CD4-positive, alpha-beta T cell treated with Interleukin-21 for 1 hour (primary cell): Measurements from ENCODE around the gene TMEM171.
A peak's percentile ranks its signal among the peaks of the same experiment; 100 is the strongest.

Experiments used
- DNase-seq: peaks from one replicate; pipeline ENCODE4 v3.0.0-alpha.2; 2020

Gene TMEM171

DNA sequence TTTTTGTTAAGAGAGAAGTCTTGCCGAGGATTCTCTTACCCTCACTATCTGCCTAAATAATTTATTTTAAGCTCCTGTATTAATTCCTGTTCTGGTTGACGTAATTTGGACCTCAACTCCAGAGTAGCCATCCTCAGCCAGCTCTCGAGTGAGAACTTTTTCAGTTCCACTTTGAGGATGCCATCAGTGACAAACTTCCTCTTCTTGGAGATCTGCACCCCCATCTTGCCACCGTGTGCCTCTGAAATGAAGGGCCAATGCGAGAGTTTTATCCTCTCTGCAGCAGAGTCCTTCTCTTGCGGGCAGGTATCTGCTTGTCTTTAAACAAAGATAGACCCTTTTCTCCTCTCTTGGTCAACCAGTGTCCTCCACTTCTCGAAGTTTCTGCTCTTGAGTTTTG lies 33.1 kb downstream of the TMEM171 start:
- DNase-seq = no peak

DNA sequence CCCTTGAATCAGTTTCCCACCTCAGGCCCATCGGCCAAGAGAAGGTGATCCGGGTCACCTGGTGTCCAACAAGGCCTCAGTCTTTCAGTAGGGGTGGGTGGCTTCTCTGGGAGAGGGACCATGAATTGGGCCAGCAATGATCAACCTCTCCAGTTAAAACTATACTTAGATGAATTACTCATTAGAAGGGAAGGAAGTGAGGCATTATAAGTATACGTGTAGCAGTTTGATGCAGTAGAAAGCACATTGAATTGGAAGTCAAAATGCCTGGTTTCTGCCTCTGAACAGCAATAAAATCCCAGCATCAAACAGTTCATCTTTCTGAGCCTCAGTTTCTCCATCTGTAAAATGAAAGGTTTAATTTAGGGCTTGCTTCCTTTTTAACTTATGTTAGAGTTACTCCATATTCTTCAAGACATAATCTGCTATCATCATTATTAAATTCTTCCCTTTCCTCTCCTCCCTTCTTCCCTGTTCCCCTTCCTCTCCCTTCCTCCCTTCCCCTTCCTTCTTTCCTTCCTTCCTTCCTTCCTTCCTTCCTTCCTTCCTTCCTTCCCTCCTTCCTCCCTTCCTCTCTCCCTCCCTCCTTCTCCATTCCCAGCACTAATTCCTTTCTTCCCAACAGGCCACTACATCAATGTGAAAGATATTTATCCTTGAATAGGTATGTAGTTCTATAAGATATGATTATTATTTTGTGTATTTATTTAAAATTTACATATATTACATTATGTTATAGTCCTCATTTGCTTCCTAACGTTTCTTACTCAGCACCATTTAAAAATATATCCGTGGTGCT lies 34.0 kb downstream of the TMEM171 start:
- DNase-seq = no peak

DNA sequence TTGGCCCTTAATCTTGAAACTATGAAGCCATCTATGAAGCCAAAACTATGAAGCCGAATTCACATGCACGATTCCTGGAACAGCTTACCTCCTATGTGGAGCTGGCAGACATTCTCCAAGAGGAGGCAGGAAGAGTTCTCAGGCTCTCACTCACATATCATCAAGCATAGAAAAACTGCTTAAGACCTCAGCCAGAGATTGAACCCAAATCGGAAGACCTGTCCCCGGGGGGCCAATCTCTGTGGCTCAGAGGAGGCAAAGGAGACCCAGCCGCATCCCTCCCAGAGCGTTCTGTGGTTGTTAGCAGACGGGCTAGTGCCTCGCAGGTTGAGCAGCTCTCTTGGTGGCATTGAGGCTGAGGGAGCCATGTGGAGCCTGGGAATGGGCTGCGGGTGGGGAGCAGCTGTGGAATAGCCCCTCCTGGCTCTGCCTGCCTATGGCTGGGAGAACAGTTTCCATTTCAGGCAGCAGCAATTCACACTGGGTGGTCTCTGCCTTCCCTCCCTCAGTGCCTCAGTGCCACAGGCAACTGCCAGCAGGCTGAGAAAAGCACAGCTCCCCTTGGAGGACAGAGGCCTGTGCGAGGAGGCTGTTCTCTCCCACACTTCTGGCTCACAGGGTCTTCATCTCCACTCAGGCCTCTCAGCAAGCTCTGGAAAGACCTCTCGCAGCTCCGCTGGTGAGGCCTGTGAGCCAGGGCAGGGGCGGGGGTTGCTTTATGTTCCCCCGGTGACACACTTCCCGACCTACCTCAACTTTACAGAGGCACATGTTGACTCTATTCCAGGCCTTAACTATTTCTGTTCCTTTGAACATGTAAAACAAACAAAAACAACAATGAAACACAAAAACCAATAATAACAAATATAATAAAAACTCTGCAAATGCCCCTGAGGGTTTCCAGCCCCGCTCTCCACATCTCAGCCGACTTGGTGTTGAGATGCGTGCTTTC lies 35.2 kb downstream of the TMEM171 start:
- no peak for DNase-seq

GRCh38 chr5:73157414-73158303 lies 37.3 kb downstream of the TMEM171 start:
- no peak for DNase-seq

DNA sequence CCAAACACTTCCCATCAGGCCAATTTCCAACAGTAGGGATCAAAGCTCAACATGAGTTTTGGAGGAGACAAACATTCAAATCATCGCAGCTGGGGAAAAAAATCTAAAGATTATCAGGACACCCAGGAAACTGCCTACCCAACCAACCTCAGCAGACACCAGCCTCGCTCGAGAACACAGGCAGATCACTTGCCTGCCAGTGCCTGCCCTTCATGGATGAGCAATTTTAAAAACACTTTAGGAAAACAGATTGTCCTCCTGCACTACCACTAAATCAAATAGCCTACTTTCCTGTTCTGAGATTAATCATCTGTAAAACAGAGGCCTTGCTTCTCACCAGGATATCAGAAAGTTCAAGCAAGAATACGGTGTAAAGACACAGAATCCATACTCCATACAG lies 37.9 kb downstream of the TMEM171 start:
- no peak for DNase-seq

DNA sequence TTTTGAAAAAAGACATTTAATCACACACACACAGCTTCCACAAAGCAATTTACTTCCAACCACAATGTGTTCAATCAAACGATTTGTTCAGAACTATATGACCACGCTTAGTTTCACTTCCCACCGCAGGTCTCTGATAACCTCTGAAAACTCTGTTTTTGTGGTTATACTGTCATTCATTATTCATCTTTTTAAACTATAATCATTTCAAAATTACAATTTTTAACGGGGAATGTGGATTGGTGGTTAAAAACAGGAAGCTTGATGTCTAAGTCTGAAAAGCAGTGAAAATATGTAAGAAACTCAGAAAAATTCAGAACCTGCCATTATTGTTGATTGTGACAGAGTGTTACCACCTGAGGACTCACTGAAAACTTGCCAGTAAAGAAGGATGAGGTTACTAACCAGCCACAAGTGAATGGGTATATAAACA lies 39.9 kb downstream of the TMEM171 start:
- DNase-seq = peak; percentile 37

DNA sequence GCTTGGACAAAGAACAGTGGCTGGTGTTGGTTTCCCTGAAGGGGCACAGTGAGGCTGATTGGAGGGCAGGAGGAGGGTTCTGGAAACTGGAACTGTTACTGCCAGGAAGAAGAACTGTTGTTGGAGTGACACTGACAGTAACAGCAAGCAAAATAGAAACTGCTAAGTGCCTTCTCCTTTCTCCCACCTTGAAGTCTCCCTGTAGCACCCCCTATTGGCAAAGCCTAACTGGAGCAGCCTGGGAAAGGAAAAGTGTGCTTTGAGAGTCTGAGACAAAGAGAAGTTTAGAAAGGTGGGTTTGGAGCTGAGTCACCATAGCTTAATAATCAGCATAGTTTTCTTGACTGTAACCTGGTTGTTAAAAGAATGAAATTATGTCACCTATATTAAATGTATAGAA lies 50.1 kb downstream of the TMEM171 start:
- DNase-seq = peak; percentile 31

- DNase-seq = no peak
Observed at GRCh38 chr5:73171495-73171894, 51.1 kb downstream of the TMEM171 start.

DNA sequence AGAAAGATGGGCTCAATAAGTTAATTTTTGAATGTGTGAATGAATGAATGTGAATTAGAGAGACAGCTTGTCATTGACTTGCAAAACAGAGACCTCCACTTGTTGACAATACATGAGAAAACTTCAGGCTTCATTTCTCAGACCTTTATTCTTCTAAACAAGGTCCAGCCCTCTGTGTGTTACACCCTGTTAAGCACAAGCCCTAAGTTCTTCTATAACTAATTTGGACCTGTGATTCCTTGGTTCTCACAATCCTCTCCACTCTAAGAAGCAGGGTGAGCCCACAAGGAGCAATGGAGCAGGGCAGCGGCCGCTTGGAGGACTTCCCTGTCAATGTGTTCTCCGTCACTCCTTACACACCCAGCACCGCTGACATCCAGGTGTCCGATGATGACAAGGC lies 52.6 kb downstream of the TMEM171 start, which contains the start of gene TMEM174:
Gene TMEM174 (plus strand): TSS at position 243 of the 400 bp plus-strand sequence. CDS start 51 bp downstream, at position 294.
- no peak for DNase-seq

DNA sequence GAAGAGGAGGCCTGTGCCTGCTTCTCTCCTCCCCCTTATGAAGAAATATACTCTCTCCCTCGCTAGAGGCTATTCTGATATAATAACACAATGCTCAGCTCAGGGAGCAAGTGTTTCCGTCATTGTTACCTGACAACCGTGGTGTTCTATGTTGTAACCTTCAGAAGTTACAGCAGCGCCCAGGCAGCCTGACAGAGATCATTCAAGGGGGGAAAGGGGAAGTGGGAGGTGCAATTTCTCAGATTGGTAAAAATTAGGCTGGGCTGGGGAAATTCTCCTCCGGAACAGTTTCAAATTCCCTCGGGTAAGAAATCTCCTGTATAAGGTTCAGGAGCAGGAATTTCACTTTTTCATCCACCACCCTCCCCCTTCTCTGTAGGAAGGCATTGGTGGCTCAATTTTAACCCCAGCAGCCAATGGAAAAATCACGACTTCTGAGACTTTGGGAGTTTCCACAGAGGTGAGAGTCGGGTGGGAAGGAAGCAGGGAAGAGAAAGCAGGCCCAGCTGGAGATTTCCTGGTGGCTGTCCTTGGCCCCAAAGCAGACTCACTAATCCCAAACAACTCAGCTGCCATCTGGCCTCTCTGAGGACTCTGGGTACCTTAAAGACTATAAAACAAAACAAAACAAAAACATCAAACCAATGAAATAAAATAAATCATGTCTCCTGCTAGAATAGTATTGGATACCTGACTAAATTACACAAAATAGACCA lies 53.9 kb downstream of the TMEM171 start:
- DNase-seq = no peak

GRCh38 chr5:73176250-73176649 lies 55.9 kb downstream of the TMEM171 start:
- DNase-seq = no peak

- DNase-seq = no peak
Observed at GRCh38 chr5:73178265-73178664, 57.9 kb downstream of the TMEM171 start.

- no peak for DNase-seq
Observed at GRCh38 chr5:73179730-73180129, 59.4 kb downstream of the TMEM171 start.

- DNase-seq = no peak
Observed at GRCh38 chr5:73180566-73180965, 60.2 kb downstream of the TMEM171 start.
